VCaP (cell line): ENCODE measurements around the gene RITA1.

ENCODE experiments used
- H3K27ac ChIP-seq: fragments of 450-650 bp; 2 replicates; pipeline ENCODE4 v1.5.1; 2017
- TF ChIP-seq, protein P1 (sequence below): fragments of 450-650 bp; conservative IDR thresholded peaks from 2 replicates; pipeline ENCODE4 v1.5.1; 2017; ENCODE audit warnings: mild to moderate bottlenecking, moderate library complexity

Gene RITA1

DNA sequence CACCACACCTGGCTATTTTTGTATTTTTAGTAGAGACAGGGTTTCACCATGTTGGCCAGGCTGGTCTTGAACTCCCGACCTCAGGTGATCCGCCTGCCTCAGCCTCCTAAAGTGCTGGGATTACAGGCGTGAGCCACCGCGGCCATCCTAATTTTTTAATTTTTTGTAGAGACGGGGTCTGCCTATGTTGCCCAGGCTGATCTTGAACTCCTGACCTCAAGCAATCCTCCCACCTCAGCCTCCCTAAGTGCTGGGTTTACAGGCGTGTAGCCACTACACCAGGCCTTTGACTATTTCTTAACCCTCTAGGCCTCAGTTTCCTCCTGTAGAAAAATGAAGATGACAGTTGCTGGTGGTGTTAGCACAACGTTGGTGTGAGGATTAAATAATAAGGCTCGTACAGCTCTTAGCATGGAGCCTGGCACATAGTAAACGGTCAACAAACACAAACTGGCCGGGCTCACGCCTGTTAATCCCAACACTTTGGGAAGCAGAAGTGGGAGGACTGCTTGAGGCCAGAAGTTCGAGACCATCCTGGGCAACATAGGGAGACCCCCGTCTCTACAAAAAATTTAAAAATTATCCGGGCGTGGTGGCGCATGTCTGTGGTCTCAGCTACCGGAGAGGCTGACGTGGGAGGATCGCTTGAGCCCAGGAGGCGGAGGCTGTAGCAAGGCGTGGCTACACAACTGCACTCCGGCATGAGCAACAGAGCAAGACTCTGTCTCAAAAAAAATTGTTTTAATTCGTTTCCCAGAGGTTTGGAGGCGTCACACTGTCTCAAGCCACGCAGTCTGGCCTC lies 1.2 kb upstream of the RITA1 start:
- TF ChIP-seq, protein P1, sequence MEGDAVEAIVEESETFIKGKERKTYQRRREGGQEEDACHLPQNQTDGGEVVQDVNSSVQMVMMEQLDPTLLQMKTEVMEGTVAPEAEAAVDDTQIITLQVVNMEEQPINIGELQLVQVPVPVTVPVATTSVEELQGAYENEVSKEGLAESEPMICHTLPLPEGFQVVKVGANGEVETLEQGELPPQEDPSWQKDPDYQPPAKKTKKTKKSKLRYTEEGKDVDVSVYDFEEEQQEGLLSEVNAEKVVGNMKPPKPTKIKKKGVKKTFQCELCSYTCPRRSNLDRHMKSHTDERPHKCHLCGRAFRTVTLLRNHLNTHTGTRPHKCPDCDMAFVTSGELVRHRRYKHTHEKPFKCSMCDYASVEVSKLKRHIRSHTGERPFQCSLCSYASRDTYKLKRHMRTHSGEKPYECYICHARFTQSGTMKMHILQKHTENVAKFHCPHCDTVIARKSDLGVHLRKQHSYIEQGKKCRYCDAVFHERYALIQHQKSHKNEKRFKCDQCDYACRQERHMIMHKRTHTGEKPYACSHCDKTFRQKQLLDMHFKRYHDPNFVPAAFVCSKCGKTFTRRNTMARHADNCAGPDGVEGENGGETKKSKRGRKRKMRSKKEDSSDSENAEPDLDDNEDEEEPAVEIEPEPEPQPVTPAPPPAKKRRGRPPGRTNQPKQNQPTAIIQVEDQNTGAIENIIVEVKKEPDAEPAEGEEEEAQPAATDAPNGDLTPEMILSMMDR: no peak
- peak overlapping the region; percentile 97 for H3K27ac ChIP-seq

DNA sequence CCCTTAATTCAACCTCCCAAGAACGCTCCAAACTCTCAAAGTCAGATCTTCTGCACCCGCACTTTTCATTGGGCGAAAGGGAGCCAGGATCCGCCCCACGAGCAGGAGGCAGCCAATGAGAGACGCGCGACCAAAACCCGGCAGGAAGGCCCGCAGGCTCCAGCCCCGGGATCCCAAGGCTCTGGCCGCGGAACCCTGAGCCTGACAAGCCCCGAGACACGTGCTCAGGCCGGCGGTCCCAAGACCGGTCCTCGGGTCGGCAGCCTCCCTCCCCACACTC lies 681 bp upstream of the RITA1 start:
- TF ChIP-seq, protein P1: no peak
- peak overlapping the region; percentile 97 for H3K27ac ChIP-seq

DNA sequence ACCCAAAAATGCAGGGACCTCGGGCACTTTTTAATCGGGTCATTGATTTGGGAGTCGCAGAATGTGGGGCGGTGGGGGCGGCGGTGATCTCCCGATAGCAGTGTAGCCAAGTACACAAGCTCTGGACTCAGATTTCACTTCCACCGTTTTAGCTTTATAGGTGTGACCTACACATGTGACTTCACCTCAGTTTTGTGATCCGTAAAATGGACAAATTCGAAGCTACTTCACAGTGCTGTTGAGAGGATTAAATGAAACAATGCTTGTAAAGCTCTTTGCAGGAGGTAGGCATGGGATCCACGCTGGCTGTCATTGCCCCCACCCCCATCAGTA lies 478 bp downstream of the RITA1 start:
- TF ChIP-seq, protein P1: no peak
- H3K27ac ChIP-seq: peak overlapping the region; percentile 97

DNA sequence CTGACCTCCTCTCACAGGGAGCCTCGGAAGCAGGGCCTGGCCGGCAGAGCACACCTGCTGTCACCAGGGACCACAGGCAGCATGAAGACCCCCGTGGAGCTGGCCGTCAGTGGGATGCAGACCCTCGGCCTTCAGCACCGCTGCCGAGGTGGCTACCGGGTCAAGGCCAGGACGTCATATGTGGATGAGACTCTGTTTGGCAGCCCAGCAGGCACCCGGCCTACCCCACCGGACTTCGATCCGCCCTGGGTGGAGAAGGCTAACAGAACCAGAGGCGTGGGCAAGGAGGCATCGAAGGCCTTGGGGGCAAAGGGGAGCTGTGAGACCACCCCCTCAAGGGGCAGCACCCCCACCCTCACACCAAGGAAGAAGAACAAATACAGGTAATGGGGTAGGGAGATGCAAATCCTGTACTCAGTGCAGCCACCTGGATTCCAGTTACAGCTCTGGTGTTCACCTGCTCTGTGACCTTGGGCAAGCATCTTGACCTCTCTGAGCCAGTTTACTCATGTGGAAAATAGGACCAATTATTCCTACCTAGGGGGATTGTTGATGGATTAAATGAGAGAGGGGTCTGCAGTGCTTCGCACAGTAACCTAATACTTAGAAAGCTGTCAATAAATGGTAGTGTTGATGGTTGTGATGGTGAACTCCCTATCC lies 1.3 kb downstream of the RITA1 start:
- H3K27ac ChIP-seq: peak overlapping the region; percentile 97
- TF ChIP-seq, protein P1: no peak

DNA sequence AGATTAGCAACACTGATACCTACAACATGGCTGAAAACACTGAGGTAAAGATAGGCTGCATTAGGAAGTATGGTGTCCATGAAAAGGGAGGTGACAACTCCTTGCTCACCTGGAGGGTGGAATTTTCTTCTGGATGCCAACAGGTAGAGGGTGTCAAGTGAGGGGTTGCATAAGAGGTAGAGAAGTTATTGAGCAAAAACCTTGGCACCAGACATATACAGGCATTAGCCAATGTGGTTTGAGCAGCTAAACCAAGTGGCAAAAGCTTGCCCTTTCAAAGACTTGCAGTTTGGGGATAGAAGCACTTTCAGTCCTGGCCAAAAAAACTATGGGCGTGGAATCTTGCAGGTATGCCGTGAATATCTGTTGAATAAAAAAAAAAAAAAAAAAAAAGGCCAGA lies 3.8 kb downstream of the RITA1 start:
- H3K27ac ChIP-seq: no peak overlapping the region

DNA sequence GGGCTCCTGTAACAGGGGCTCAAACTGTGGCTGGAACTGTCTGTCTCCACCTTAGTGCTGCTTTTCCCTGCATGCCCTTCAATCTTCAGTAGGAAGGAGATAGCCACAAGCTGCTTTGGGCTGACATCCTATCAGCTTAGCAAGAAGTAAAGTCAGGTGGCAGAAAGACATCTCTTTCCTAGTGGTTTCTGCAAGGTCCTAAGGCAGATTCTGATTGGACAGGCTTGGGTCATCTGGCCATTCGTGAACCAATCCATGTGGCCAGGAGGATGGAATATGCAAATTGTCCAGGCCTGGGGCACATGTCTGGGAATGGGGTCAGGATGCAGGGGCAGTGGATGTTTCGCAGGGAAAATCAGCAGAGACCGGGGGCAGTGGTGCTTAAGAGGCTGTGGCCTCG lies 5.2 kb downstream of the RITA1 start:
- TF ChIP-seq, protein P1: no peak

More for the DNA sequence above, 3.8 kb downstream of the RITA1 start:
- TF ChIP-seq, protein P1: no peak

DNA sequence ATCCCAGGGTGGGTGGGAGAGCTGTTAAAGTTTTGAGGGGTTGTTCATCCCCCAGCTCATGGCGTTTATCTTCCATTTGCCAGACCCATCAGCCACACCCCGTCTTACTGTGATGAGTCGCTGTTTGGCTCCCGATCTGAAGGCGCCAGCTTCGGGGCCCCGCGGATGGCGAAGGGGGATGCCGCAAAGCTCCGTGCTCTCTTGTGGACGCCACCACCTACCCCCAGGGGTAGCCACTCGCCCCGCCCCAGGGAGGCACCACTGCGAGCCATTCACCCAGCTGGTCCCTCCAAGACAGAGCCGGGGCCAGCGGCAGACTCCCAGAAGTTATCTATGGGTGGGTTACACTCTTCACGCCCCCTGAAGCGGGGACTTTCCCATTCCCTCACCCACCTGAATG lies 5.7 kb downstream of the RITA1 start:
- no peak overlapping the region for H3K27ac ChIP-seq
- TF ChIP-seq, protein P1: no peak

More for the DNA sequence above, 5.2 kb downstream of the RITA1 start:
- H3K27ac ChIP-seq: no peak overlapping the region
